Measurements from ENCODE around the gene SEMA5B.
A peak's percentile ranks its signal among the peaks of the same experiment; 100 is the strongest.

SEMA5B gene

GRCh38 chr3:123027292-123028232 lies at the start of gene SEMA5B:
Gene SEMA5B (minus strand): TSS chr3:123027763. CDS start chr3:122961263, 66,500 bp downstream.
- peak; percentile 45 for DNase-seq (ENCODE audit: low spot score)

GRCh38 chr3:123076496-123077418 lies 49.2 kb upstream of the SEMA5B start:
- no peak for DNase-seq (ENCODE audit: low spot score)

GRCh38 chr3:123076112-123076495 lies 48.5 kb upstream of the SEMA5B start:
- no peak for DNase-seq (ENCODE audit: low spot score)

- DNase-seq (ENCODE audit: low spot score) = no peak
Observed at GRCh38 chr3:123075359-123075758, 47.8 kb upstream of the SEMA5B start.

- no peak for DNase-seq (ENCODE audit: low spot score)
Observed at GRCh38 chr3:123072564-123072963, 45.0 kb upstream of the SEMA5B start.

GRCh38 chr3:123072152-123072551 lies 44.6 kb upstream of the SEMA5B start:
- no peak for DNase-seq (ENCODE audit: low spot score)

- no peak for DNase-seq (ENCODE audit: low spot score)
Observed at GRCh38 chr3:123071581-123071980, 44.0 kb upstream of the SEMA5B start.

GRCh38 chr3:123071146-123071545 lies 43.6 kb upstream of the SEMA5B start:
- no peak for DNase-seq (ENCODE audit: low spot score)

- DNase-seq (ENCODE audit: low spot score) = no peak
Observed at GRCh38 chr3:123070510-123070909, 42.9 kb upstream of the SEMA5B start.

GRCh38 chr3:123068601-123069381 lies 41.2 kb upstream of the SEMA5B start:
- DNase-seq (ENCODE audit: low spot score) = no peak

- no peak for DNase-seq (ENCODE audit: low spot score)
Observed at GRCh38 chr3:123067689-123068600, 40.4 kb upstream of the SEMA5B start.

GRCh38 chr3:123066896-123067688 lies 39.5 kb upstream of the SEMA5B start, which contains the start of gene PDIA5:
Gene PDIA5 (plus strand): TSS chr3:123067025. CDS start chr3:123067165, 140 bp downstream.
- DNase-seq (ENCODE audit: low spot score) = peak; percentile 78

GRCh38 chr3:123066599-123066895 lies 39.0 kb upstream of the SEMA5B start:
- no peak for DNase-seq (ENCODE audit: low spot score)

- DNase-seq (ENCODE audit: low spot score) = no peak
Observed at GRCh38 chr3:123064914-123065313, 37.4 kb upstream of the SEMA5B start.

- no peak for DNase-seq (ENCODE audit: low spot score)
Observed at GRCh38 chr3:123064506-123064905, 36.9 kb upstream of the SEMA5B start.

- no peak for DNase-seq (ENCODE audit: low spot score)
Observed at GRCh38 chr3:123063034-123063433, 35.5 kb upstream of the SEMA5B start.

- DNase-seq (ENCODE audit: low spot score) = no peak
Observed at GRCh38 chr3:123061856-123062255, 34.3 kb upstream of the SEMA5B start.

- DNase-seq (ENCODE audit: low spot score) = no peak
Observed at GRCh38 chr3:123060054-123060453, 32.5 kb upstream of the SEMA5B start.

GRCh38 chr3:123058505-123058904 lies 30.9 kb upstream of the SEMA5B start:
- DNase-seq (ENCODE audit: low spot score) = no peak

GRCh38 chr3:123055352-123055751 lies 27.8 kb upstream of the SEMA5B start:
- no peak for DNase-seq (ENCODE audit: low spot score)
